ENCODE data around the gene DUSP3. TPM values are rescaled to one million over a fixed set of nuclear protein-coding genes. Genes with fewer than 3 reads are reported as not detected.

The DUSP3 gene
- total and polyA plus RNA-seq, 10 of the 15 experiments (the other 5 are each of a cell fraction or from before 2014, with no cell fraction given) = 1.5 to 12.1 (median 3.8) TPM

- TF ChIP-seq RUNX3 (IDR thresholded peaks at IDR 0.05; ENCODE audit: low read length) = no peak
Observed at GRCh38 chr17:43736389-43736788, 42.4 kb downstream of the DUSP3 start (continued).

- SMC1A ChIA-PET (ENCODE audit: uncharacterized antibody, unreplicated experiment) = interaction anchor here (1.0 kb wide), 1 partner anchor 19 kb away, joined by 4 read pairs; no protein-coding TSS in a partner anchor
- POLR2A ChIA-PET = no interaction called here
- H3K27ac ChIP-seq (ENCODE audit: control insufficient read depth, insufficient read depth) = no peak overlapping the region
- intact Hi-C loops (cut with micrococcal nuclease; ENCODE audit: unreplicated experiment) (no loop called here), in situ Hi-C loops (cut with MboI) (no loop called here)
- no peaks in the 10 kb centered on the region for H4K20me1 ChIP-seq (ENCODE audit: control insufficient read depth, insufficient read depth)
- no peaks in the 10 kb centered on the region for H3K4me1 ChIP-seq (ENCODE audit: control insufficient read depth, insufficient read depth, low read length)
- no peak for FAIRE-seq
- RAD21 ChIA-PET (ENCODE audit: unreplicated experiment) = no interaction called here
- no peak overlapping the region for H3K4me3 ChIP-seq
- H2AFZ ChIP-seq (ENCODE audit: control insufficient read depth, low read depth, low read length) = no peak overlapping the region
- no peaks in the 10 kb centered on the region for H3K79me2 ChIP-seq (ENCODE audit: control insufficient read depth, insufficient read depth, low read length)
- H3K4me2 ChIP-seq (ENCODE audit: control insufficient read depth, insufficient read depth) = no peak overlapping the region
- no peak for DNase-seq (ENCODE audit: low read depth, low spot score)
- no peaks in the 10 kb centered on the region for H3K9me3 ChIP-seq (replicated peaks; ENCODE audit: control insufficient read depth, insufficient read depth, low read length)
- 57% methylated on average over 5 of the region's 5 CpGs for WGBS (ENCODE audit: insufficient coverage, insufficient replicate concordance, low lambda C conversion rate, missing lambda C conversion rate)
- H3K27me3 ChIP-seq (replicated peaks in 1 of 2; ENCODE audit: control insufficient read depth in 2 of 2, insufficient read depth in 2 of 2, low read length in 1 of 2) = peaks cover 0 to 4% of the 10 kb centered on the region in 2 experiments; a peak in 1 of 4 replicates
- CTCF ChIA-PET = no interaction called here
- no peak for ATAC-seq
- H3K9ac ChIP-seq (ENCODE audit: control insufficient read depth, insufficient read depth, low read length) = no peak overlapping the region
- no peaks in the 10 kb centered on the region for H3K36me3 ChIP-seq (ENCODE audit: control insufficient read depth in 2 of 2, insufficient read depth in 2 of 2, low read length in 1 of 2)
- BruUV-seq (replicated peaks) = no TSS peak
- TF ChIP-seq REST (IDR thresholded peaks at IDR 0.05; ENCODE audit: low read depth, low read length) (no peak), NFXL1 (IDR thresholded peaks at IDR 0.05; ENCODE audit: borderline replicate concordance) (no peak), HDAC6 (IDR thresholded peaks at IDR 0.05; ENCODE audit: unreplicated experiment) (no peak), ZBTB11 (CRISPR knock-in tag; IDR thresholded peaks at IDR 0.05) (no peak), FOXM1 (IDR thresholded peaks at IDR 0.05; ENCODE audit: low read depth, low read length) (no peak), IRF3 (IDR thresholded peaks at IDR 0.05) (no peak), IKZF1 (conservative IDR thresholded peaks at IDR 0.05) (no peak), ETV6 (conservative IDR thresholded peaks at IDR 0.05 in 1 of 2, IDR thresholded peaks at IDR 0.05 in 1 of 2; ENCODE audit: borderline replicate concordance in 1 of 2, low read depth in 1 of 2) (no peak), WRNIP1 (IDR thresholded peaks at IDR 0.05; ENCODE audit: borderline replicate concordance, low read depth, low read length) (no peak), MTA3 (IDR thresholded peaks at IDR 0.05; ENCODE audit: borderline replicate concordance, low read length) (no peak), USF2 (IDR thresholded peaks at IDR 0.05; ENCODE audit: borderline replicate concordance, low read depth, low read length) (no peak), SPI1 (IDR thresholded peaks at IDR 0.05; ENCODE audit: borderline replicate concordance, insufficient read depth, low read depth, low read length) (no peak), POLR2AphosphoS2 (IDR thresholded peaks at IDR 0.05; ENCODE audit: low read depth, low read length) (no peak)
Observed at GRCh38 chr17:43734376-43734775, 44.4 kb downstream of the DUSP3 start.
